ENCODE data around the gene MED13L.

The MED13L gene

GRCh38 chr12:116128779-116129178 lies 148.7 kb downstream of the MED13L start:
- CTCF ChIA-PET = interaction anchor here (0.8 to 2.8 kb wide), 6 partner anchors 10 to 559 kb away, joined by 3 to 8 read pairs (median 4); no protein-coding TSS in a partner anchor
- H3K9me3 ChIP-seq (ENCODE audit: control extremely low read depth in 1 of 5, control insufficient read depth in 4 of 5, insufficient read depth in 2 of 5, low read depth in 1 of 5, low read length in 4 of 5) = no peaks in the 10 kb centered on the region
- H3K36me3 ChIP-seq (ENCODE audit: control insufficient read depth in 4 of 4, insufficient read depth in 4 of 4, low read length in 3 of 4) = no peaks in the 10 kb centered on the region
- WGBS (ENCODE audit: insufficient coverage) = no CpG with 5 or more reads among the region's 1 CpG
- POLR2A ChIA-PET = no interaction called here
- DNase-seq = no peak
- H3K4me1 ChIP-seq (ENCODE audit: control extremely low read depth in 1 of 4, control insufficient read depth in 4 of 4, insufficient read depth in 4 of 4, low read length in 3 of 4) = peaks cover 15 to 43% (median 25%) of the 10 kb centered on the region in 4 experiments
- no peak overlapping the region for H3K27ac ChIP-seq (ENCODE audit: insufficient read depth in 1 of 2, low read depth in 1 of 2, low read length in 2 of 2, poor library complexity in 1 of 2, severe bottlenecking in 2 of 2)
- H3K4me3 ChIP-seq (ENCODE audit: control insufficient read depth in 1 of 7, extremely low read depth in 1 of 7, insufficient read depth in 4 of 7, low read depth in 2 of 7, low read length in 6 of 7) = no peak overlapping the region
- H3K27me3 ChIP-seq (replicated peaks in 2 of 5; ENCODE audit: control insufficient read depth in 4 of 5, insufficient read depth in 5 of 5, low read length in 4 of 5) = no peaks in the 10 kb centered on the region

- WGBS (ENCODE audit: insufficient coverage) = 81% methylated on average over 2 of the region's 2 CpGs
- no peak overlapping the region for H3K4me3 ChIP-seq (ENCODE audit: control insufficient read depth in 1 of 7, extremely low read depth in 1 of 7, insufficient read depth in 4 of 7, low read depth in 2 of 7, low read length in 6 of 7)
- no peaks in the 10 kb centered on the region for H3K36me3 ChIP-seq (ENCODE audit: control insufficient read depth in 4 of 4, insufficient read depth in 4 of 4, low read length in 3 of 4)
- ChIA-PET CTCF (interaction anchor here (0.8 to 2.8 kb wide), 7 partner anchors 9 to 560 kb away, joined by 3 to 8 read pairs (median 3); no protein-coding TSS in a partner anchor), POLR2A (no interaction called here)
- H3K4me1 ChIP-seq (ENCODE audit: control extremely low read depth in 1 of 4, control insufficient read depth in 4 of 4, insufficient read depth in 4 of 4, low read length in 3 of 4) = peaks cover 11 to 40% (median 21%) of the 10 kb centered on the region in 4 experiments
- no peaks in the 10 kb centered on the region for H3K27me3 ChIP-seq (replicated peaks in 2 of 5; ENCODE audit: control insufficient read depth in 4 of 5, insufficient read depth in 5 of 5, low read length in 4 of 5)
- no peak overlapping the region for H3K27ac ChIP-seq (ENCODE audit: insufficient read depth in 1 of 2, low read depth in 1 of 2, low read length in 2 of 2, poor library complexity in 1 of 2, severe bottlenecking in 2 of 2)
- DNase-seq = no peak
- H3K9me3 ChIP-seq (ENCODE audit: control extremely low read depth in 1 of 5, control insufficient read depth in 4 of 5, insufficient read depth in 2 of 5, low read depth in 1 of 5, low read length in 4 of 5) = no peaks in the 10 kb centered on the region
Measured at GRCh38 chr12:116127859-116128258, 149.6 kb downstream of the MED13L start.

- DNase-seq = no peak
- H3K9me3 ChIP-seq (ENCODE audit: control extremely low read depth in 1 of 5, control insufficient read depth in 4 of 5, insufficient read depth in 2 of 5, low read depth in 1 of 5, low read length in 4 of 5) = no peaks in the 10 kb centered on the region
- no peak overlapping the region for H3K4me3 ChIP-seq (ENCODE audit: control insufficient read depth in 1 of 7, extremely low read depth in 1 of 7, insufficient read depth in 4 of 7, low read depth in 2 of 7, low read length in 6 of 7)
- H3K27me3 ChIP-seq (replicated peaks in 2 of 5; ENCODE audit: control insufficient read depth in 4 of 5, insufficient read depth in 5 of 5, low read length in 4 of 5) = no peaks in the 10 kb centered on the region
- no peak overlapping the region for H3K27ac ChIP-seq (ENCODE audit: insufficient read depth in 1 of 2, low read depth in 1 of 2, low read length in 2 of 2, poor library complexity in 1 of 2, severe bottlenecking in 2 of 2)
- H3K36me3 ChIP-seq (ENCODE audit: control insufficient read depth in 4 of 4, insufficient read depth in 4 of 4, low read length in 3 of 4) = no peaks in the 10 kb centered on the region
- CTCF ChIA-PET = interaction anchor here (1.3 to 2.8 kb wide), 3 partner anchors 8 to 16 kb away, joined by 4 to 8 read pairs (median 7); no protein-coding TSS in a partner anchor
- POLR2A ChIA-PET = interaction anchor here (0.6 kb wide), 1 partner anchor 65 kb away, joined by 3 read pairs; no protein-coding TSS in a partner anchor
- H3K4me1 ChIP-seq (ENCODE audit: control extremely low read depth in 1 of 4, control insufficient read depth in 4 of 4, insufficient read depth in 4 of 4, low read length in 3 of 4) = peaks cover 12 to 42% (median 21%) of the 10 kb centered on the region in 4 experiments
Measured at GRCh38 chr12:116126610-116127009, 150.9 kb downstream of the MED13L start.

- H3K4me3 ChIP-seq (ENCODE audit: control insufficient read depth in 1 of 7, extremely low read depth in 1 of 7, insufficient read depth in 4 of 7, low read depth in 2 of 7, low read length in 6 of 7) = no peak overlapping the region
- no peak overlapping the region for H3K27ac ChIP-seq (ENCODE audit: insufficient read depth in 1 of 2, low read depth in 1 of 2, low read length in 2 of 2, poor library complexity in 1 of 2, severe bottlenecking in 2 of 2)
- peaks cover 10 to 41% (median 21%) of the 10 kb centered on the region in 4 experiments for H3K4me1 ChIP-seq (ENCODE audit: control extremely low read depth in 1 of 4, control insufficient read depth in 4 of 4, insufficient read depth in 4 of 4, low read length in 3 of 4)
Measured at GRCh38 chr12:116125956-116126566, 151.4 kb downstream of the MED13L start.

GRCh38 chr12:116125084-116125483 lies 152.4 kb downstream of the MED13L start:
- no CpG with 5 or more reads among the region's 2 CpGs for WGBS (ENCODE audit: insufficient coverage)
- DNase-seq = no peak
- Histone ChIP-seq H3K36me3 (ENCODE audit: control insufficient read depth in 4 of 4, insufficient read depth in 4 of 4, low read length in 3 of 4) (no peaks in the 10 kb centered on the region), H3K27ac (ENCODE audit: insufficient read depth in 1 of 2, low read depth in 1 of 2, low read length in 2 of 2, poor library complexity in 1 of 2, severe bottlenecking in 2 of 2) (no peak overlapping the region), H3K4me1 (ENCODE audit: control extremely low read depth in 1 of 4, control insufficient read depth in 4 of 4, insufficient read depth in 4 of 4, low read length in 3 of 4) (peaks cover 8 to 35% (median 14%) of the 10 kb centered on the region in 4 experiments), H3K4me3 (ENCODE audit: control insufficient read depth in 1 of 7, extremely low read depth in 1 of 7, insufficient read depth in 4 of 7, low read depth in 2 of 7, low read length in 6 of 7) (no peak overlapping the region), H3K27me3 (replicated peaks in 2 of 5; ENCODE audit: control insufficient read depth in 4 of 5, insufficient read depth in 5 of 5, low read length in 4 of 5) (no peaks in the 10 kb centered on the region), H3K9me3 (ENCODE audit: control extremely low read depth in 1 of 5, control insufficient read depth in 4 of 5, insufficient read depth in 2 of 5, low read depth in 1 of 5, low read length in 4 of 5) (no peaks in the 10 kb centered on the region)
- ChIA-PET CTCF (no interaction called here), POLR2A (no interaction called here)

More at GRCh38 chr12:116125956-116126566, 151.4 kb downstream of the MED13L start:
- no peaks in the 10 kb centered on the region for H3K27me3 ChIP-seq (replicated peaks in 2 of 5; ENCODE audit: control insufficient read depth in 4 of 5, insufficient read depth in 5 of 5, low read length in 4 of 5)
- ChIA-PET POLR2A (interaction anchor here (0.6 kb wide), 1 partner anchor 64 kb away, joined by 3 read pairs; no protein-coding TSS in a partner anchor), CTCF (interaction anchor here (2.4 kb wide), 1 partner anchor 11 kb away, joined by 8 read pairs; no protein-coding TSS in a partner anchor)
- H3K36me3 ChIP-seq (ENCODE audit: control insufficient read depth in 4 of 4, insufficient read depth in 4 of 4, low read length in 3 of 4) = no peaks in the 10 kb centered on the region
- no peak for DNase-seq
- no peaks in the 10 kb centered on the region for H3K9me3 ChIP-seq (ENCODE audit: control extremely low read depth in 1 of 5, control insufficient read depth in 4 of 5, insufficient read depth in 2 of 5, low read depth in 1 of 5, low read length in 4 of 5)
- whole genome bisulfite sequencing (ENCODE audit: insufficient coverage) = 100% methylated on average over 4 of the region's 4 CpGs

GRCh38 chr12:116123451-116124258 lies 153.8 kb downstream of the MED13L start:
- Histone ChIP-seq H3K36me3 (ENCODE audit: control insufficient read depth in 4 of 4, insufficient read depth in 4 of 4, low read length in 3 of 4) (no peaks in the 10 kb centered on the region), H3K4me1 (ENCODE audit: control extremely low read depth in 1 of 4, control insufficient read depth in 4 of 4, insufficient read depth in 4 of 4, low read length in 3 of 4) (peaks cover 8 to 35% (median 15%) of the 10 kb centered on the region in 4 experiments), H3K9me3 (ENCODE audit: control extremely low read depth in 1 of 5, control insufficient read depth in 4 of 5, insufficient read depth in 2 of 5, low read depth in 1 of 5, low read length in 4 of 5) (no peaks in the 10 kb centered on the region), H3K27ac (ENCODE audit: insufficient read depth in 1 of 2, low read depth in 1 of 2, low read length in 2 of 2, poor library complexity in 1 of 2, severe bottlenecking in 2 of 2) (no peak overlapping the region), H3K27me3 (replicated peaks in 2 of 5; ENCODE audit: control insufficient read depth in 4 of 5, insufficient read depth in 5 of 5, low read length in 4 of 5) (no peaks in the 10 kb centered on the region), H3K4me3 (ENCODE audit: control insufficient read depth in 1 of 7, extremely low read depth in 1 of 7, insufficient read depth in 4 of 7, low read depth in 2 of 7, low read length in 6 of 7) (no peak overlapping the region)
- ChIA-PET POLR2A (no interaction called here), CTCF (interaction anchor here (0.6 to 0.7 kb wide), 2 partner anchors 8 to 54 kb away, joined by 3 read pairs; no protein-coding TSS in a partner anchor)
- DNase-seq = peak in 2 of 3 donors; percentile 44 to 56
- 89% methylated on average over 5 of the region's 11 CpGs for WGBS (ENCODE audit: insufficient coverage)

GRCh38 chr12:116122628-116123027 lies 154.9 kb downstream of the MED13L start:
- WGBS (ENCODE audit: insufficient coverage) = 90% methylated on average over 3 of the region's 3 CpGs
- H3K4me3 ChIP-seq (ENCODE audit: control insufficient read depth in 1 of 7, extremely low read depth in 1 of 7, insufficient read depth in 4 of 7, low read depth in 2 of 7, low read length in 6 of 7) = no peak overlapping the region
- POLR2A ChIA-PET = no interaction called here

More at GRCh38 chr12:116122628-116123027, 154.9 kb downstream of the MED13L start:
- no peaks in the 10 kb centered on the region for H3K9me3 ChIP-seq (ENCODE audit: control extremely low read depth in 1 of 5, control insufficient read depth in 4 of 5, insufficient read depth in 2 of 5, low read depth in 1 of 5, low read length in 4 of 5)
- H3K27ac ChIP-seq (ENCODE audit: insufficient read depth in 1 of 2, low read depth in 1 of 2, low read length in 2 of 2, poor library complexity in 1 of 2, severe bottlenecking in 2 of 2) = no peak overlapping the region
- peaks cover 4 to 30% (median 13%) of the 10 kb centered on the region in 4 experiments for H3K4me1 ChIP-seq (ENCODE audit: control extremely low read depth in 1 of 4, control insufficient read depth in 4 of 4, insufficient read depth in 4 of 4, low read length in 3 of 4)
- CTCF ChIA-PET = interaction anchor here (0.6 to 1.6 kb wide), 2 partner anchors 8 to 46 kb away, joined by 3 read pairs; no protein-coding TSS in a partner anchor
- H3K27me3 ChIP-seq (replicated peaks in 2 of 5; ENCODE audit: control insufficient read depth in 4 of 5, insufficient read depth in 5 of 5, low read length in 4 of 5) = no peaks in the 10 kb centered on the region
- DNase-seq = no peak
- H3K36me3 ChIP-seq (ENCODE audit: control insufficient read depth in 4 of 4, insufficient read depth in 4 of 4, low read length in 3 of 4) = no peaks in the 10 kb centered on the region

Measured in common myeloid progenitor, CD34-positive (primary cell).